Endothelial cell of umbilical vein (primary cell): Measurements from ENCODE around the gene RNLS. TPM values are rescaled to one million over a fixed set of nuclear protein-coding genes. Genes with fewer than 3 reads are reported as not detected.

Experiments used
- BruUV-seq: library from RNA; stranded (reverse); fragments of 400-500 nt; replicated peaks from 2 replicates; lab custom pipeline; 2021; lab: Mats Ljungman, UMichigan
- CTCF ChIA-PET: fragments of 300-600, 350-600 bp; sonication (Branson Sonifier 250); formaldehyde crosslinking; loops from one replicate; lab custom pipeline; 2021; ENCODE audit warnings: antibody characterized with exemption, inconsistent platforms; lab: Charles Lee
- POLR2A ChIA-PET: fragments of 300-600, 350-600 bp; sonication (Branson Sonifier 250); formaldehyde crosslinking; loops from one replicate; lab custom pipeline; 2021; ENCODE audit warnings: antibody characterized with exemption, inconsistent platforms; lab: Charles Lee
- DNase-seq: peaks from one replicate; pipeline ENCODE4 v3.0.0-alpha.2; 2011; ENCODE audit warnings: low read depth, low spot score
- FAIRE-seq: peaks from 2 replicates; lab custom pipeline; 2011; peaks lifted over from hg19 to GRCh38; lab: Jason Lieb, UNC
- H2AFZ ChIP-seq: 2 replicates; pipeline ENCODE4 v1.6.0; 2012; ENCODE audit warnings: low read depth, low read length, control low read depth, inconsistent platforms
- H3K27ac ChIP-seq: 2 replicates; pipeline ENCODE4 v1.5.1; 2011; ENCODE audit warnings: low read depth, mild to moderate bottlenecking, control low read depth, low read length, moderate library complexity; ENCODE audit not compliant: insufficient read depth
- H3K27me3 ChIP-seq, 2 experiments: 2 replicates each; pipeline versions ENCODE4 v1.6.0 to v1.6.1; 2011; ENCODE audit warnings: low read length in 2 of 2, mixed read lengths in 1 of 2; ENCODE audit not compliant: control insufficient read depth in 2 of 2, insufficient read depth in 2 of 2
- H3K36me3 ChIP-seq, 2 experiments: 2 replicates in 1 of 2; 3 replicates in 1 of 2; pipeline ENCODE4 v1.5.1; 2011; ENCODE audit warnings: low read length in 2 of 2, mild to moderate bottlenecking in 1 of 2, moderate library complexity in 1 of 2; ENCODE audit not compliant: control insufficient read depth in 2 of 2, insufficient read depth in 2 of 2; ENCODE audit errors: extremely low read depth in 1 of 2
- H3K4me1 ChIP-seq: 3 replicates; pipeline ENCODE4 v1.5.1; 2011; ENCODE audit warnings: mild to moderate bottlenecking, low read length; ENCODE audit not compliant: control insufficient read depth, insufficient read depth; ENCODE audit errors: extremely low read depth
- H3K4me2 ChIP-seq: 2 replicates; pipeline ENCODE4 v1.6.1; 2011; ENCODE audit warnings: low read length, control low read depth, mixed read lengths; ENCODE audit not compliant: insufficient read depth
- H3K4me3 ChIP-seq, 3 experiments: fragments of 200-600 bp in 1 of 3; sonication (generic), shearing (Covaris generic) in 1 of 3; replicated peaks in 1 of 3; 2 replicates each; pipeline ENCODE4 v1.5.1; 2011 to 2016; ENCODE audit warnings: control low read depth in 3 of 3, low read length in 3 of 3, mild to moderate bottlenecking in 2 of 3, inconsistent platforms in 1 of 3, low read depth in 1 of 3, moderate library complexity in 1 of 3; ENCODE audit not compliant: insufficient read depth in 1 of 3
- H3K79me2 ChIP-seq: 2 replicates; pipeline ENCODE4 v1.6.0; 2012; ENCODE audit warnings: low read length, inconsistent platforms; ENCODE audit not compliant: control insufficient read depth, insufficient read depth
- H3K9ac ChIP-seq: replicated peaks from 2 replicates; pipeline ENCODE3; 2011; ENCODE audit warnings: low read length, control low read depth; ENCODE audit not compliant: insufficient read depth; ENCODE audit errors: extremely low read depth
- H3K9me1 ChIP-seq: replicated peaks from 3 replicates; pipeline ENCODE4 v1.6.0; 2011; ENCODE audit warnings: mild to moderate bottlenecking, low read length; ENCODE audit not compliant: control insufficient read depth, insufficient read depth; ENCODE audit errors: extremely low read depth
- H3K9me3 ChIP-seq: replicated peaks from 2 replicates; pipeline ENCODE4 v1.5.1; 2012; ENCODE audit warnings: low read length, inconsistent platforms; ENCODE audit not compliant: control insufficient read depth, insufficient read depth
- H4K20me1 ChIP-seq: replicated peaks from 2 replicates; pipeline ENCODE3; 2011; ENCODE audit warnings: mild to moderate bottlenecking, low read length; ENCODE audit not compliant: control insufficient read depth, insufficient read depth; ENCODE audit errors: extremely low read depth
- EZH2 ChIP-seq: IDR thresholded peaks from 2 replicates; pipeline ENCODE4 v1.6.1; 2012; ENCODE audit warnings: borderline replicate concordance, low read depth, mild to moderate bottlenecking, moderate library complexity, low read length, inconsistent platforms; ENCODE audit not compliant: severe bottlenecking
- FOS ChIP-seq: IDR thresholded peaks from 2 replicates; pipeline ENCODE4 v1.6.1; 2011; ENCODE audit warnings: mild to moderate bottlenecking, low read length, moderate library complexity, borderline replicate concordance; ENCODE audit not compliant: insufficient read depth
- GATA2 ChIP-seq: IDR thresholded peaks from 2 replicates; pipeline ENCODE4 v1.7.0; 2011; ENCODE audit warnings: low read depth, mild to moderate bottlenecking, moderate library complexity, mixed read lengths, low read length; ENCODE audit not compliant: insufficient read length, insufficient read depth
- JUN ChIP-seq: IDR thresholded peaks from 2 replicates; pipeline ENCODE4 v1.6.1; 2011; ENCODE audit warnings: borderline replicate concordance, low read depth; ENCODE audit not compliant: insufficient read length, insufficient read depth
- MAX ChIP-seq: IDR thresholded peaks from 2 replicates; pipeline ENCODE4 v1.6.1; 2011; ENCODE audit not compliant: insufficient read depth, insufficient read length
- MYC ChIP-seq: IDR thresholded peaks from one replicate; pipeline ENCODE4 v1.6.1; 2011; ENCODE audit warnings: mild to moderate bottlenecking, low read depth, low read length
- POLR2A ChIP-seq: IDR thresholded peaks from 2 replicates; pipeline ENCODE4 v1.6.1; 2012; ENCODE audit warnings: low read depth, mild to moderate bottlenecking, control low read depth, low read length
- POLR2AphosphoS5 ChIP-seq: IDR thresholded peaks from 2 replicates; pipeline ENCODE4 v1.6.1; 2012; ENCODE audit warnings: low read depth, mild to moderate bottlenecking, control low read depth, low read length, moderate library complexity; ENCODE audit not compliant: insufficient read depth
- dilution Hi-C: fragments of 300-500 bp; cut with MboI; formaldehyde crosslinking; loops from one replicate; pipeline ENCODE4 v1.15.0; 2019; ENCODE audit warnings: low sequenced_read_pairs; ENCODE audit not compliant: extremely low pct_ligation_motif_present
- intact Hi-C: fragments of 100-400 bp; cut with micrococcal nuclease; formaldehyde crosslinking; loops from one replicate; pipeline ENCODE4 v1.10.0; 2022
- polyA plus RNA-seq, 4 experiments: library from polyadenylated mRNA; depleted of rRNA in 3 of 4; stranded (reverse) in 3 of 4; unstranded in 1 of 4; fragments of >200 nt; gene quantifications; 2 replicates each; pipeline versions ENCODE4 v1.2.1 to v1.2.3, GENCODE V29; 2011 to 2012; ENCODE audit warnings: missing spikeins in 1 of 4
- total RNA-seq: library from RNA; stranded (reverse); gene quantifications from 2 replicates; pipeline ENCODE4 v1.2.3, GENCODE V29; 2021
- TF ChIP-seq, protein P1 (sequence below), 2 donors: IDR thresholded peaks; 1 replicate in 1 of 2; 2 replicates in 1 of 2; pipeline ENCODE4 v1.5.1; 2011; ENCODE audit warnings: low read length in 2 of 2, mild to moderate bottlenecking in 2 of 2, moderate library complexity in 2 of 2, control low read depth in 1 of 2, inconsistent platforms in 1 of 2, low read depth in 1 of 2; ENCODE audit not compliant: insufficient read depth in 1 of 2; ENCODE audit errors: extremely low read depth in 1 of 2

RNLS gene
- total and polyA plus RNA-seq, 2 donors (not counting 3 experiments of a cell fraction or from before 2014, with no cell fraction given): 2.5 to 4.6 TPM

GRCh38 chr10:88273567-88273966 lies 309.6 kb downstream of the RNLS start:
- ChIA-PET CTCF (no interaction called here), POLR2A (no interaction called here)
- no peak overlapping the region for H3K4me3 ChIP-seq
- no peaks in the 10 kb centered on the region for H3K27me3 ChIP-seq
- H3K9me3 ChIP-seq: no peaks in the 10 kb centered on the region
- H3K4me1 ChIP-seq: peaks cover 5% of the 10 kb centered on the region
- TF ChIP-seq EZH2 (no peak), POLR2A (no peak), MAX (no peak), GATA2 (no peak), POLR2AphosphoS5 (no peak), MYC (no peak), FOS (no peak), JUN (no peak)
- TF ChIP-seq, protein P1, sequence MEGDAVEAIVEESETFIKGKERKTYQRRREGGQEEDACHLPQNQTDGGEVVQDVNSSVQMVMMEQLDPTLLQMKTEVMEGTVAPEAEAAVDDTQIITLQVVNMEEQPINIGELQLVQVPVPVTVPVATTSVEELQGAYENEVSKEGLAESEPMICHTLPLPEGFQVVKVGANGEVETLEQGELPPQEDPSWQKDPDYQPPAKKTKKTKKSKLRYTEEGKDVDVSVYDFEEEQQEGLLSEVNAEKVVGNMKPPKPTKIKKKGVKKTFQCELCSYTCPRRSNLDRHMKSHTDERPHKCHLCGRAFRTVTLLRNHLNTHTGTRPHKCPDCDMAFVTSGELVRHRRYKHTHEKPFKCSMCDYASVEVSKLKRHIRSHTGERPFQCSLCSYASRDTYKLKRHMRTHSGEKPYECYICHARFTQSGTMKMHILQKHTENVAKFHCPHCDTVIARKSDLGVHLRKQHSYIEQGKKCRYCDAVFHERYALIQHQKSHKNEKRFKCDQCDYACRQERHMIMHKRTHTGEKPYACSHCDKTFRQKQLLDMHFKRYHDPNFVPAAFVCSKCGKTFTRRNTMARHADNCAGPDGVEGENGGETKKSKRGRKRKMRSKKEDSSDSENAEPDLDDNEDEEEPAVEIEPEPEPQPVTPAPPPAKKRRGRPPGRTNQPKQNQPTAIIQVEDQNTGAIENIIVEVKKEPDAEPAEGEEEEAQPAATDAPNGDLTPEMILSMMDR (IDR thresholded peaks at IDR 0.05; ENCODE audit: extremely low read depth in 1 of 2, insufficient read depth in 1 of 2, low read depth in 1 of 2, low read length in 2 of 2): no peak
- no peak for FAIRE-seq
- H3K4me2 ChIP-seq: no peak overlapping the region
- H3K36me3 ChIP-seq: no peaks in the 10 kb centered on the region
- intact Hi-C loops (no loop called here), dilution Hi-C loops (no loop called here)
- no peaks in the 10 kb centered on the region for H3K79me2 ChIP-seq
- H2AFZ ChIP-seq: no peak overlapping the region
- no peaks in the 10 kb centered on the region for H4K20me1 ChIP-seq
- H3K9ac ChIP-seq: no peak overlapping the region
- BruUV-seq: no TSS peak
- no peaks in the 10 kb centered on the region for H3K9me1 ChIP-seq
- H3K27ac ChIP-seq: no peak overlapping the region
- no peak for DNase-seq
